PC-3 (cell line): ENCODE measurements around the gene ZBTB7B. TPM values are rescaled to one million over a fixed set of nuclear protein-coding genes. Genes with fewer than 3 reads are reported as not detected.

ENCODE experiments used
- ATAC-seq: fragments of 200-7000 bp; cut with Tn5 transposase; 2 replicates; pipeline ENCODE4 v1.9.1; 2020; ENCODE audit warnings: mild to moderate bottlenecking, moderate library complexity
- BruUV-seq: library from RNA; stranded (reverse); fragments of 400-500 nt; replicated peaks from 2 replicates; lab custom pipeline; 2021; lab: Mats Ljungman, UMichigan
- CTCF ChIA-PET: fragments of 300-600 bp; sonication (Branson Sonifier 250); formaldehyde crosslinking; loops from one replicate; lab custom pipeline; 2022; ENCODE audit warnings: antibody characterized with exemption; lab: Charles Lee
- POLR2A ChIA-PET: fragments of 300-600 bp; sonication (Branson Sonifier 250); formaldehyde crosslinking; loops from one replicate; lab custom pipeline; 2022; ENCODE audit warnings: antibody characterized with exemption; ENCODE audit not compliant: unreplicated experiment; lab: Charles Lee
- DNase-seq: peaks from one replicate; pipeline ENCODE4 v3.0.0-alpha.2; 2015
- H2AFZ ChIP-seq: fragments of 300-600 bp; sonication (generic); 2 replicates; pipeline ENCODE4 v1.6.0; 2016; ENCODE audit warnings: antibody characterized with exemption, low read length
- H3F3A ChIP-seq: fragments of 300-600 bp; sonication (generic); one replicate; pipeline ENCODE4 v1.6.0; 2017; ENCODE audit warnings: antibody characterized with exemption, low read length, control low read depth, mild to moderate bottlenecking; ENCODE audit not compliant: unreplicated experiment
- H3K27ac ChIP-seq: fragments of 300-600 bp; sonication (generic); 2 replicates; pipeline ENCODE4 v1.5.1; 2016; ENCODE audit warnings: mild to moderate bottlenecking, low read length
- H3K27me3 ChIP-seq: fragments of 300-600 bp; sonication (generic); 2 replicates; pipeline ENCODE4 v1.6.1; 2016; ENCODE audit warnings: low read length, mixed read lengths
- H3K36me3 ChIP-seq: fragments of 300-600 bp; sonication (generic); 2 replicates; pipeline ENCODE4 v1.6.1; 2016; ENCODE audit warnings: low read depth, mixed run types, low read length, mixed read lengths
- H3K4me1 ChIP-seq: fragments of 300-600 bp; sonication (generic); 2 replicates; pipeline ENCODE4 v1.5.1; 2016; ENCODE audit warnings: low read length; ENCODE audit not compliant: insufficient read depth
- H3K4me2 ChIP-seq: fragments of 300-600 bp; sonication (generic); 2 replicates; pipeline ENCODE4 v1.6.0; 2016; ENCODE audit warnings: low read length
- H3K4me3 ChIP-seq: fragments of 300-600 bp; sonication (generic); 2 replicates; pipeline ENCODE4 v1.5.1; 2016; ENCODE audit warnings: mild to moderate bottlenecking, low read length, mixed read lengths
- H3K79me2 ChIP-seq: fragments of 300-600 bp; sonication (generic); 2 replicates; pipeline ENCODE4 v1.6.1; 2017; ENCODE audit warnings: low read length, mixed read lengths
- H3K9ac ChIP-seq: fragments of 300-600 bp; sonication (generic); 2 replicates; pipeline ENCODE4 v1.6.0; 2016; ENCODE audit warnings: mild to moderate bottlenecking, low read length
- H3K9me2 ChIP-seq: fragments of 300-600 bp; sonication (generic); replicated peaks from 2 replicates; pipeline ENCODE4 v1.6.1; 2016; ENCODE audit warnings: mixed run types, low read length, mixed read lengths
- H3K9me3 ChIP-seq: fragments of 300-600 bp; sonication (generic); 2 replicates; pipeline ENCODE4 v1.6.1; 2016; ENCODE audit warnings: low read length, mixed read lengths
- H4K20me1 ChIP-seq: fragments of 300-600 bp; sonication (generic); 2 replicates; pipeline ENCODE4 v1.6.1; 2016; ENCODE audit warnings: low read length, mixed read lengths
- EZH2 ChIP-seq: fragments of 300-600 bp; sonication (generic); IDR thresholded peaks from one replicate; pipeline ENCODE4 v1.6.1; 2017; ENCODE audit warnings: antibody characterized with exemption, mild to moderate bottlenecking, low read length; ENCODE audit not compliant: unreplicated experiment
- EZH2phosphoT487 ChIP-seq: fragments of 300-600 bp; sonication (generic); IDR thresholded peaks from 2 replicates; pipeline ENCODE4 v1.6.1; 2018; ENCODE audit warnings: mild to moderate bottlenecking, antibody characterized with exemption, low read length, borderline replicate concordance
- intact Hi-C: fragments of 100-400 bp; cut with micrococcal nuclease; formaldehyde crosslinking; loops from 2 replicates; pipeline ENCODE4 v1.9.0; 2023
- total RNA-seq: library from RNA; depleted of rRNA; stranded (reverse); fragments of >200 nt; gene quantifications from 2 replicates; pipeline ENCODE4 v1.2.3, GENCODE V29; 2014
- TF ChIP-seq, protein P1 (sequence below): fragments of 300-600 bp; sonication (generic); conservative IDR thresholded peaks from 2 replicates; pipeline ENCODE4 v1.5.1; 2017; ENCODE audit warnings: antibody characterized with exemption, low read depth, mild to moderate bottlenecking, low read length

ZBTB7B gene
- total RNA-seq, 1 experiment from 2014 or later: 39.7 TPM

DNA sequence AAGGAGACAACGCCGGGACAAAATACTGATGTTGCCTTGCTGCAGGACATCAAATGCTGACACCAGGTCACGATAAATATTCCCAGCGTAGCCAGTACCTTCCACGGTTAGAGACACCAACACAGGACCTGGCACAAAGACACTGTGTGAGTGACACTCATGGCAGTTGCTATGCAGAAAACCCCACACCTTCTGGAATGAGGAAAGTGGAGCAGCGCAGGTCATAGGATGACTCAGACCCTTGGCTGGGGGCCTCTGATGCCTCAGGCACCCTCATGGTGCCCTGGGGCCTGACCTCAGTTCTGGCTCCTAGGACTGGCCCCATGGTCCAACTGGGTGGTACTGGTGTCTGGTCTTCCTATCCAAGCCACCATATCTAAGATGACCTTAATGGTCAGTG, 24.0 kb downstream of the ZBTB7B start:
- Histone ChIP-seq H3K9me3 (no peaks in the 10 kb centered on the region), H4K20me1 (no peaks in the 10 kb centered on the region), H3K27me3 (no peaks in the 10 kb centered on the region), H2AFZ (no peak overlapping the region), H3K4me1 (peaks cover 7% of the 10 kb centered on the region), H3K27ac (no peak overlapping the region), H3K36me3 (no peaks in the 10 kb centered on the region), H3K9ac (no peak overlapping the region), H3F3A (no peaks in the 10 kb centered on the region), H3K4me3 (no peak overlapping the region), H3K9me2 (no peaks in the 10 kb centered on the region), H3K79me2 (no peaks in the 10 kb centered on the region), H3K4me2 (no peak overlapping the region)
- intact Hi-C loops: no loop called here
- CTCF ChIA-PET: no interaction called here
- DNase-seq: peak; percentile 71
- TF ChIP-seq EZH2phosphoT487 (no peak), EZH2 (no peak)
- TF ChIP-seq, protein P1, sequence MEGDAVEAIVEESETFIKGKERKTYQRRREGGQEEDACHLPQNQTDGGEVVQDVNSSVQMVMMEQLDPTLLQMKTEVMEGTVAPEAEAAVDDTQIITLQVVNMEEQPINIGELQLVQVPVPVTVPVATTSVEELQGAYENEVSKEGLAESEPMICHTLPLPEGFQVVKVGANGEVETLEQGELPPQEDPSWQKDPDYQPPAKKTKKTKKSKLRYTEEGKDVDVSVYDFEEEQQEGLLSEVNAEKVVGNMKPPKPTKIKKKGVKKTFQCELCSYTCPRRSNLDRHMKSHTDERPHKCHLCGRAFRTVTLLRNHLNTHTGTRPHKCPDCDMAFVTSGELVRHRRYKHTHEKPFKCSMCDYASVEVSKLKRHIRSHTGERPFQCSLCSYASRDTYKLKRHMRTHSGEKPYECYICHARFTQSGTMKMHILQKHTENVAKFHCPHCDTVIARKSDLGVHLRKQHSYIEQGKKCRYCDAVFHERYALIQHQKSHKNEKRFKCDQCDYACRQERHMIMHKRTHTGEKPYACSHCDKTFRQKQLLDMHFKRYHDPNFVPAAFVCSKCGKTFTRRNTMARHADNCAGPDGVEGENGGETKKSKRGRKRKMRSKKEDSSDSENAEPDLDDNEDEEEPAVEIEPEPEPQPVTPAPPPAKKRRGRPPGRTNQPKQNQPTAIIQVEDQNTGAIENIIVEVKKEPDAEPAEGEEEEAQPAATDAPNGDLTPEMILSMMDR: no peak
- BruUV-seq: no TSS peak
- ATAC-seq: peak; percentile 70
- POLR2A ChIA-PET: no interaction called here

DNA sequence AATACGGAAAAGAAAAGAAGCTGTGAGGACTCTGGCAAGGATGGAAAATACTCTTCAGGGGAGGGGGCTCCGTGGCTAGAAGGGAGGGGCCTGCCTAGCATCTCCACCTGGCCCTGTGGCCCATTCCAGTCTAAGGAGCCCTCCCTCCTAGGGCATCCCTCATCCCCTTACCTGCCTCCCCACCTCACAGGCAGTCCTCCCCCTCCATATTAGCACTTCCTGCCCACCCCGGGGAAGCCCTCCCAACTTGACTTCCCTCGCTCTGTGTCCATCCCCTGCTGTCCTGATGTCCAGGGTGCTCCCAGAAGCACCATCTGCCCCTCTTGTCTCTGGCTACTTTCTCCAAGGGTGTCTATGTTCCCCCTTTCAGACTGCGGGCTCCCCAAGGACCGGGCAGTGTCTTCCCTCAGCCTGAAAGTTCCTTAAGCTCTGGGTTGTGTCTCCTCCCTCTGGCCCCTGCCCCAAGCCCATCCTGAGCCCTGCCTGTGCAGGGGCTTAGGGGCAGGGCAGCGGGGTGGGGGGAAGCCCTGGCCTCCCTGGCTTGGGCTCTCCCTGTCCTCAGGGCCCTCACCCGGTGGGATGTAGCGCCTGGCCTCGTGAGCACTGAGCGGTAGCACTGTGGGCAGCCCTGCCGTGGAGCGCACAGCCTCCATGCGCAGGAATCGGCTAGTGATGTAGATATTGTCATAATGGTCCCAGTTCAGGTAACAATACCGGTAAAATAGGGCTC, 27.1 kb downstream of the ZBTB7B start:
- H3K9me3 ChIP-seq: no peaks in the 10 kb centered on the region
- H4K20me1 ChIP-seq: no peaks in the 10 kb centered on the region
- BruUV-seq: no TSS peak
- no peak overlapping the region for H3K9ac ChIP-seq
- H3K79me2 ChIP-seq: no peaks in the 10 kb centered on the region
- H3K36me3 ChIP-seq: no peaks in the 10 kb centered on the region
- no peaks in the 10 kb centered on the region for H3K9me2 ChIP-seq
- no peak overlapping the region for H3K4me3 ChIP-seq
- ChIA-PET POLR2A (no interaction called here), CTCF (no interaction called here)
- H3K4me2 ChIP-seq: no peak overlapping the region
- no peak for DNase-seq
- no peak overlapping the region for H2AFZ ChIP-seq
- no peaks in the 10 kb centered on the region for H3K27me3 ChIP-seq
- intact Hi-C loops: no loop called here
- H3K4me1 ChIP-seq: peaks cover 7% of the 10 kb centered on the region
- ATAC-seq: no peak
- H3K27ac ChIP-seq: no peak overlapping the region
- no peaks in the 10 kb centered on the region for H3F3A ChIP-seq
- TF ChIP-seq EZH2phosphoT487 (no peak), EZH2 (no peak)
- TF ChIP-seq, protein P1: no peak

DNA sequence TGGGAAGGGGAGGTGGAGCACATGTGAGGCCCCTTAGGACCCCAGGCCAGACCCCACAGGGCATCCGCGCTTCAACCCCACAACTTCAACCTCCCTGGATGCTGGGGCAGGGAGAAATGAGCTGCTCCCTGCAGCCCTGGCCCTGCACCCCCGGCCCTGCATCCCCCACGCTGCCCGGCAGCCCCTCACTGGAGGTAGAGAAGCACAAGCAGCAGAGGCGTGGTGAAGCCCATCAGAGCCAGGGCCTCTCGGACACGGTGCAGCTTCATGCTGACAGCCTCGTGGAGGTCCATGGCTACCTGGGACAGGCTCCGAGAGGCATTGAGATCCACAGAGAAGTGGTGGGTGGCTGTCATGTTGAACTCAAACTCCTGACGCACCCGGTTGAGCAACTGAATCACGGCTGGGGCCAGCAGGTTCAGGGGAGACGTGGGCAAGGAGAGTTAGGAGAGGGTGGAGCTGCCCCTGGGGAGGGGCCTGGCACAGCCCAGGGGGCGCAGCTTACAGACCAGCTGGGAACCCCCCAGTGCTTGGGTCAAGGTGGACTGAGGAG, 27.7 kb downstream of the ZBTB7B start:
- ATAC-seq (no peak), DNase-seq (no peak)
- no peak overlapping the region for H2AFZ ChIP-seq
- BruUV-seq: no TSS peak
- no peaks in the 10 kb centered on the region for H3K36me3 ChIP-seq
- H3K79me2 ChIP-seq: no peaks in the 10 kb centered on the region
- H3K27me3 ChIP-seq: no peaks in the 10 kb centered on the region
- H3K4me1 ChIP-seq: peaks cover 7% of the 10 kb centered on the region
- no peaks in the 10 kb centered on the region for H3F3A ChIP-seq
- H4K20me1 ChIP-seq: no peaks in the 10 kb centered on the region
- no peaks in the 10 kb centered on the region for H3K9me2 ChIP-seq
- ChIA-PET CTCF (interaction anchor here (0.6 kb wide), 1 partner anchor 618 kb away, joined by 3 read pairs; no protein-coding TSS in a partner anchor), POLR2A (interaction anchor here (0.6 kb wide), 1 partner anchor 128 kb away, joined by 11 read pairs; no protein-coding TSS in a partner anchor)
- no peak overlapping the region for H3K9ac ChIP-seq
- no peak overlapping the region for H3K4me3 ChIP-seq
- no peak overlapping the region for H3K27ac ChIP-seq
- H3K9me3 ChIP-seq: no peaks in the 10 kb centered on the region
- H3K4me2 ChIP-seq: no peak overlapping the region
- intact Hi-C loops: no loop called here
- TF ChIP-seq EZH2 (no peak), EZH2phosphoT487 (no peak)
- TF ChIP-seq, protein P1: no peak
